Heart left ventricle (tissue), 16 donors: ENCODE data around the gene TEN1. TPM values are rescaled to one million over a fixed set of nuclear protein-coding genes. Genes with fewer than 3 reads are reported as not detected.

Experiments used
- ATAC-seq, 4 donors: fragments of 200-7000 bp; cut with Tn5 transposase; one replicate each; pipeline ENCODE4 v1.9.1; 2020 to 2022; ENCODE audit warnings: moderate library complexity in 4 of 4, mild to moderate bottlenecking in 3 of 4, moderate number of reproducible peaks in 1 of 4
- DNase-seq, 5 donors: peaks; one replicate each; pipeline ENCODE4 v3.0.0-alpha.2; 2020
- H3K27ac ChIP-seq, 12 donors: fragments of 200-600 bp; sonication (generic) in 4 of 12; one replicate each; pipeline versions ENCODE4 v1.5.0 to v1.8.0; 2016 to 2022; ENCODE audit warnings: mild to moderate bottlenecking in 2 of 12
- H3K27me3 ChIP-seq, 9 donors: fragments of 200-600 bp; sonication (generic) in 2 of 9; one replicate each; pipeline versions ENCODE4 v1.5.1 to v1.8.0; 2016 to 2022; ENCODE audit warnings: mild to moderate bottlenecking in 3 of 9
- H3K36me3 ChIP-seq, 9 donors: fragments of 200-600 bp; sonication (generic) in 2 of 9; one replicate each; pipeline versions ENCODE4 v1.5.0 to v1.8.0; 2018 to 2022; ENCODE audit warnings: mild to moderate bottlenecking in 2 of 9
- H3K4me1 ChIP-seq, 12 donors: fragments of 200-600 bp; sonication (generic) in 4 of 12; one replicate each; pipeline versions ENCODE4 v1.5.0 to v1.8.0; 2016 to 2022; ENCODE audit warnings: mild to moderate bottlenecking in 3 of 12
- H3K4me3 ChIP-seq, 12 donors: fragments of 200-600 bp; sonication (generic) in 4 of 12; one replicate each; pipeline versions ENCODE4 v1.5.0 to v1.8.0; 2017 to 2022; ENCODE audit warnings: mild to moderate bottlenecking in 9 of 12, moderate library complexity in 4 of 12
- H3K9me3 ChIP-seq, 12 donors: fragments of 200-600 bp; sonication (generic) in 4 of 12; one replicate each; pipeline versions ENCODE4 v1.5.0 to v1.8.0; 2016 to 2022; ENCODE audit warnings: mild to moderate bottlenecking in 1 of 12
- POLR2A ChIP-seq, 2 donors: fragments of 450-650 bp; IDR thresholded peaks; one replicate each; pipeline ENCODE4 v1.6.1; 2017; ENCODE audit warnings: antibody characterized with exemption in 2 of 2, mild to moderate bottlenecking in 2 of 2, moderate library complexity in 2 of 2
- WGBS, 4 donors: extraction: QIAGEN DNeasy Blood & Tissue Kit in 2 of 4; methylation state at CpG; one replicate each; pipeline versions ENCODE4 v1.1.5 to v1.1.7; 2013 to 2018; 5-methylcytosine and 5-hydroxymethylcytosine counted together
- intact Hi-C, 10 donors: fragments of 100-400 bp; cut with DNase I; formaldehyde crosslinking; loops; one replicate each; pipeline versions ENCODE4 v1.11.1 to v1.14.2; 2022
- polyA plus RNA-seq, 2 donors: library from polyadenylated mRNA; stranded (reverse); fragments of 200-250 nt; gene quantifications; one replicate each; pipeline ENCODE4 v1.2.3, GENCODE V29; 2013
- total RNA-seq, 9 donors: library from RNA; depleted of rRNA in 2 of 9; stranded (reverse); fragments of >200 nt in 2 of 9; fragmentation: NEBNext Ultra II Directional in 3 of 9; extraction: Animal tissue kit (Norgen Biotek cat#: 25700) in 3 of 9; gene quantifications; one replicate each; pipeline versions ENCODE4 v1.1.0 to v1.2.4, GENCODE V29; 2016 to 2023
- TF ChIP-seq, protein P1 (sequence below), 12 donors: fragments of 200-600 bp; sonication (generic) in 4 of 12; IDR thresholded peaks; one replicate each; pipeline versions ENCODE4 v1.5.0 to v1.8.0; 2018 to 2022; ENCODE audit warnings: antibody characterized with exemption in 12 of 12, mild to moderate bottlenecking in 5 of 12
- donor health status: ischemic (EF 13 %, LVEDD 7.1; RV severe dilation, severe dysfunction).
- donor health status: healthy with polysubstance abuse.
- donor health status: DM: no; HTN: yes; CAD: no.
- donor health status: DM: no; HTN: no; CAD: no.
- donor health status: ischemic (EF 25% LVEDD 6.9; RV normal size, moderate dysfunction).
- donor health status: ischemic (EF 25% LVEDD 5.7; RV mildly dilated, moderate dysfunction).
- donor health status: healthy.
- donor health status: DM: yes; HTN: yes; CAD: no.
- donor health status: ischemic (EF 35%, LVEDD 5.7; RV mildly dilated, moderate dysfunction).
- donor health status: nonischemic (EF 11% LVEDD 7.7; RV severe dilation, severe dysfunction).
- donor health status: DM: yes; HTN: yes; CAD: no.
- donor health status: PGD.
- donor health status: ischemic (EF 29% LVEDD 5.4; RV normal size, mild dysfunction).
- donor health status: nonischemic (EF 23%, LVEDD 6.1; RV moderate dilation, normal function).

The TEN1 gene
- total and polyA plus RNA-seq, 11 donors, result 3.3 to 22.1 (median 8.7) TPM

DNA sequence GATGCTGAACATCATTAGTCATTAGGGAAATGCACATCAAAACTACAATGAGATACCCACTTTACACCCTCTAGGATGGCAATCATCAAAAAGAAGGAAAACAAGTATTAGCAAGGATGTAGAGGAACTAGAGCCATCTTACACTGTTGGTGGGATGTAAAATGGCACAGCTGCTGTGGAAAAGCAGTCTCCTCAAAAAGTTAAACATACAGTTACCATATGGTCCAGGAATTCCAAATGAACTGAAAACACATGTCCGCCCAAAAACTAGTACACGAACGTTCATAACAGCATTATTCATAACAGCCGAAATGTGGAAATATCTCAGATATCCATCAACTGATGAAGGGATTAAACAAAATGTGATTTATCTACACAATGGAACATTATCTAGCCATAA lies 45.2 kb upstream of the TEN1 start:
- intact Hi-C loops, result no loop called here
- Histone ChIP-seq H3K27ac (no peak overlapping the region), H3K4me3 (no peak overlapping the region), H3K36me3 (no peaks in the 10 kb centered on the region), H3K4me1 (no peaks in the 10 kb centered on the region), H3K27me3 (no peaks in the 10 kb centered on the region), H3K9me3 (no peaks in the 10 kb centered on the region)
- TF ChIP-seq, protein P1, sequence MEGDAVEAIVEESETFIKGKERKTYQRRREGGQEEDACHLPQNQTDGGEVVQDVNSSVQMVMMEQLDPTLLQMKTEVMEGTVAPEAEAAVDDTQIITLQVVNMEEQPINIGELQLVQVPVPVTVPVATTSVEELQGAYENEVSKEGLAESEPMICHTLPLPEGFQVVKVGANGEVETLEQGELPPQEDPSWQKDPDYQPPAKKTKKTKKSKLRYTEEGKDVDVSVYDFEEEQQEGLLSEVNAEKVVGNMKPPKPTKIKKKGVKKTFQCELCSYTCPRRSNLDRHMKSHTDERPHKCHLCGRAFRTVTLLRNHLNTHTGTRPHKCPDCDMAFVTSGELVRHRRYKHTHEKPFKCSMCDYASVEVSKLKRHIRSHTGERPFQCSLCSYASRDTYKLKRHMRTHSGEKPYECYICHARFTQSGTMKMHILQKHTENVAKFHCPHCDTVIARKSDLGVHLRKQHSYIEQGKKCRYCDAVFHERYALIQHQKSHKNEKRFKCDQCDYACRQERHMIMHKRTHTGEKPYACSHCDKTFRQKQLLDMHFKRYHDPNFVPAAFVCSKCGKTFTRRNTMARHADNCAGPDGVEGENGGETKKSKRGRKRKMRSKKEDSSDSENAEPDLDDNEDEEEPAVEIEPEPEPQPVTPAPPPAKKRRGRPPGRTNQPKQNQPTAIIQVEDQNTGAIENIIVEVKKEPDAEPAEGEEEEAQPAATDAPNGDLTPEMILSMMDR (IDR thresholded peaks at IDR 0.05), result no peak
- no peak for TF ChIP-seq POLR2A (IDR thresholded peaks at IDR 0.05)
- DNase-seq (no peak), ATAC-seq (no peak)
- 91 to 93% (median 93%) methylated on average over 4 of the region's 4 CpGs for WGBS, 4 donors

DNA sequence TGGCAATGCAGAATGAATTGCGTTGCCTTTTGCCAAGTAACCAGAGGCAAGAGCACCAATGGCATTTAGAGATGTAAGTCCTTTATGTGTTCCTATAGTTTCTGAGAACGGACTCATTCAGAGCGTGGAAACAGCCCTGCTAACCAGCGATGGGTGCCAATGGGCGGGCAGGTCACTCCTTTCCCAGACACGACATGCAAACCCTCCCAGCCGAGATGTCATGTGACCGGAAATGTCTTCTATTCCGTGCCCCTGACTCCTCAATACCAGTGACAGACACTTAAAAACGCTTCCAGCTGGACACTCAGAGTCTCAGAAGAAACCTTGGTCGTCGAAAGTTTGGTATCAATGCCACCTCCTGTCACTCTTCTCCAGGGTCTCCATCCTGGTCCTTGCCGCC lies 41.4 kb upstream of the TEN1 start:
- peaks cover 0 to 3% (median 0%) of the 10 kb centered on the region in 9 donors for H3K36me3 ChIP-seq
- no peak overlapping the region for H3K27ac ChIP-seq
- H3K9me3 ChIP-seq, result no peaks in the 10 kb centered on the region
- H3K27me3 ChIP-seq, result no peaks in the 10 kb centered on the region
- intact Hi-C loops, result no loop called here
- TF ChIP-seq POLR2A (IDR thresholded peaks at IDR 0.05), result no peak
- TF ChIP-seq, protein P1 (IDR thresholded peaks at IDR 0.05), result no peak
- no peak for ATAC-seq
- 79 to 88% (median 85%) methylated on average over 13 of the region's 13 CpGs for WGBS, 4 donors
- peaks cover 0 to 15% (median 9%) of the 10 kb centered on the region in 12 donors for H3K4me1 ChIP-seq
- no peak for DNase-seq
- H3K4me3 ChIP-seq, result no peak overlapping the region

DNA sequence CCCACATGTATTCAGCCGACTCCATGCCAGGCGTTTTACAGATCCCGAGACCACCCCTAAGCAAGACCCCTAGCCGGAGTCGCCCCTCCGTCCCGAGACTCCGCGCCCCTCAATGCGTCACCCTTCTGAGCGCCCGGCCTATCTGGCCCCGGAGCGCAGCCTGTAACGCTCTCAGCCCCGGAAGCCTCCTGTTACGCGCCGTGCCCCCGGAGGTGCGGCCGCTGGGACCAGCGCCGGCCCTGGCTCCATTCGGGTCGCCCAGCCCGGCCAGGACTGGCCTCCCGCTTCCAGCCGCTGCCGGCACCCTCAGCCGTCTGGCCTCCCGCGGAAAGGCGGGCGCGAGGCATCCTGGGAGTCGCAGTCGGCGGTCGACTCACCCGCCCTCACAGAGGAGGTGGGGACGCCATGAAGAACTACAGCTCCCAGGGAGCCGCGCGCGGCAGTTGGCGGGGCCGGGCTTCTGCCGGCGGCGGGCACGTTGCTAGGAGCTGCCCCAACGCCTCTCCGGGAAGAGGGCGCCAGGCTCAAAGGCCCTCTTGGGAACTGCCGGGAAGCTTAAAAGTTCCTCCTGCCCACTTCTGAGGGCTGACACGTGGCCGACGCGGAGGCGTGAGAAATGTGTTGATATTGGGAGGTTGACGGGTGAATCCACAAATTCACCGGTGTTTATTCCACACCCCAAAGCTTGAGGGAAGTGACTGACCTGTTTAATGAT lies 38.2 kb upstream of the TEN1 start, which contains the start of gene FBF1:
FBF1 (minus strand) TSS at position 316 of the 715 bp plus-strand sequence. CDS start 2,893 bp downstream, outside the sequence.
- H3K27me3 ChIP-seq, result no peaks in the 10 kb centered on the region
- peaks cover 0 to 15% (median 9%) of the 10 kb centered on the region in 12 donors for H3K4me1 ChIP-seq
- H3K9me3 ChIP-seq, result no peaks in the 10 kb centered on the region
- peak; percentile 28 to 93 for TF ChIP-seq POLR2A (IDR thresholded peaks at IDR 0.05)
- TF ChIP-seq, protein P1 (IDR thresholded peaks at IDR 0.05), result peak in 3 of 12 donors; percentile 6 to 28 (median 9)
- peaks cover 0 to 35% (median 17%) of the 10 kb centered on the region in 9 donors for H3K36me3 ChIP-seq
- peak; percentile 94 to 97 (median 96) for DNase-seq
- peak within 1 kb of the TSS in 11 of 12 donors; percentile 45 to 89 (median 74) for H3K27ac ChIP-seq
- 0 to 1% (median 0%) methylated on average over 15 to 63 of the region's 63 CpGs for WGBS, 4 donors
- intact Hi-C loops, result loop anchor here in 3 of 10 donors (5.0 to 10.0 kb wide), 3 partner anchors 34 to 134 kb away; partner anchors contain the start of genes ACOX1 (in 2 of the 3), TEN1 (in 2 of the 3), GALR2 (in 1 of the 3) and SRP68 (in 1 of the 3)
- ATAC-seq, result peak; percentile 97 to 100 (median 99)
- peak within 1 kb of the TSS; percentile 58 to 96 (median 81) for H3K4me3 ChIP-seq

DNA sequence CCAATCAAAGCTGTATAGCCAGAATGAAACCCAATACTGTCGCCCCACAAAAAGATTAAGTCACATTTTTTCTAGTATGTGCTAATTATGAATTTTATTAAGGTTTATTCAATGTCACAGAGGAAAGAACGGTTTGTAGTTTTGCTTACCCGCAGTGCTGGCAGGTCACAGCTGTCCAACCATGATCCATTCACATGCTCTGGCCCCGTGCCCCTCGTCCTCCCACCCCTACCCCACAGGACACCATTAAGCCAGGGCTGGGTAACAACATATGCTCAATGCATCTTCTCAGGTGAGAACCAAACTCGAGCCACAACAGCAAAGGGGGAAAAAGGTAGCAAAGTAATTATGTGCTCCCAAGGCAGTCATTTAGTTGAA lies 37.6 kb upstream of the TEN1 start:
- intact Hi-C loops, result loop anchor here in 3 of 10 donors (5.0 to 10.0 kb wide), 3 partner anchors 34 to 133 kb away; partner anchors contain the start of genes ACOX1 (in 2 of the 3), TEN1 (in 2 of the 3), GALR2 (in 1 of the 3) and SRP68 (in 1 of the 3)
- ATAC-seq (peak in 1 of 4 donors; percentile 12), DNase-seq (no peak)
- peak overlapping the region in 10 of 12 donors; percentile 70 to 96 (median 84) for H3K4me3 ChIP-seq
- H3K36me3 ChIP-seq, result peaks cover 0 to 41% (median 23%) of the 10 kb centered on the region in 9 donors
- H3K9me3 ChIP-seq, result no peaks in the 10 kb centered on the region
- no peak for TF ChIP-seq POLR2A (IDR thresholded peaks at IDR 0.05)
- TF ChIP-seq, protein P1 (IDR thresholded peaks at IDR 0.05), result no peak
- no peaks in the 10 kb centered on the region for H3K27me3 ChIP-seq
- WGBS, 4 donors, result 39 to 53% (median 50%) methylated on average over 6 of the region's 6 CpGs
- H3K4me1 ChIP-seq, result peaks cover 0 to 15% (median 9%) of the 10 kb centered on the region in 12 donors
- peak overlapping the region in 2 of 12 donors; percentile 13 to 89 for H3K27ac ChIP-seq
